Measurements from ENCODE around the gene DNAJC28.
"Not testable (repeated sequence)": the region's sequence is repeated elsewhere in the genome, so short reads cannot be mapped to it uniquely, and the experiment has no call there.

DNA sequence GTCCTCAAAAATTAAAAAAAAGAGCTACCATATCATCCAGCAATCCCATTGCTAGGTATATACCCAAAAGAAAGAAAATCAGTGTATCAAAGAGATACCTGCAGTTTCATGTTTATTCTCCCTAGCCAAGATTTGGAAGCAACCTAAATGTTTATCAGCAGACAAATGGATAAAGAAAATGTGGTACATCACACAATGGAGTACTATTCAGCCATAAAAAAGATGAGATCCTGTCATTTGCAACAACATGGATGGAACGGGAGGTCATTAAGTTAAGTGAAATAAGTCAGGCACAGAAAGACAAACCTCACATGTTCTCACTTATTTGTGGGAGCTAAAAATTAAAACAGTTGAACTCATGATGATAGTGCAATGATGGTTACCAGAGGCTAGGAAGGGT, 15.5 kb upstream of the DNAJC28 start:
- TF ChIP-seq, protein P1, sequence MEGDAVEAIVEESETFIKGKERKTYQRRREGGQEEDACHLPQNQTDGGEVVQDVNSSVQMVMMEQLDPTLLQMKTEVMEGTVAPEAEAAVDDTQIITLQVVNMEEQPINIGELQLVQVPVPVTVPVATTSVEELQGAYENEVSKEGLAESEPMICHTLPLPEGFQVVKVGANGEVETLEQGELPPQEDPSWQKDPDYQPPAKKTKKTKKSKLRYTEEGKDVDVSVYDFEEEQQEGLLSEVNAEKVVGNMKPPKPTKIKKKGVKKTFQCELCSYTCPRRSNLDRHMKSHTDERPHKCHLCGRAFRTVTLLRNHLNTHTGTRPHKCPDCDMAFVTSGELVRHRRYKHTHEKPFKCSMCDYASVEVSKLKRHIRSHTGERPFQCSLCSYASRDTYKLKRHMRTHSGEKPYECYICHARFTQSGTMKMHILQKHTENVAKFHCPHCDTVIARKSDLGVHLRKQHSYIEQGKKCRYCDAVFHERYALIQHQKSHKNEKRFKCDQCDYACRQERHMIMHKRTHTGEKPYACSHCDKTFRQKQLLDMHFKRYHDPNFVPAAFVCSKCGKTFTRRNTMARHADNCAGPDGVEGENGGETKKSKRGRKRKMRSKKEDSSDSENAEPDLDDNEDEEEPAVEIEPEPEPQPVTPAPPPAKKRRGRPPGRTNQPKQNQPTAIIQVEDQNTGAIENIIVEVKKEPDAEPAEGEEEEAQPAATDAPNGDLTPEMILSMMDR (IDR thresholded peaks at IDR 0.05): not testable (repeated sequence)
- TF ChIP-seq POLR2A (IDR thresholded peaks at IDR 0.05): not testable (repeated sequence)

Measured in adrenal gland (tissue), 5 donors.